HEK293T (cell line): ENCODE measurements around the gene COL23A1.

ENCODE experiments used
- CTCF ChIA-PET: fragments of 350-600 bp; formaldehyde crosslinking; extraction: SDS; loops from one replicate; lab custom pipeline; 2021; ENCODE audit warnings: antibody characterized with exemption, inconsistent platforms; lab: Yijun Ruan, JAX
- POLR2A ChIA-PET: fragments of 350-600 bp; formaldehyde crosslinking; extraction: SDS; loops from one replicate; lab custom pipeline; 2020; ENCODE audit warnings: antibody characterized with exemption, inconsistent platforms; lab: Yijun Ruan, JAX
- DNase-seq: peaks from one replicate; pipeline ENCODE4 v3.0.0; 2012; ENCODE audit warnings: mixed read lengths; ENCODE audit errors: extremely low spot score
- ARNT ChIP-seq: fragments of 450-650 bp; IDR thresholded peaks from 2 replicates; pipeline ENCODE4 v1.6.1; 2017; ENCODE audit warnings: mild to moderate bottlenecking
- BHLHE40 ChIP-seq: fragments of 450-650 bp; IDR thresholded peaks from 2 replicates; pipeline ENCODE4 v1.6.1; 2016; ENCODE audit warnings: mild to moderate bottlenecking, moderate library complexity, borderline replicate concordance
- CTBP1 ChIP-seq: fragments of 450-650 bp; IDR thresholded peaks from 2 replicates; pipeline ENCODE4 v1.6.1; 2016; ENCODE audit warnings: borderline replicate concordance
- ELF4 ChIP-seq: fragments of 450-650 bp; IDR thresholded peaks from 2 replicates; pipeline ENCODE4 v1.6.1; 2017; ENCODE audit warnings: antibody characterized with exemption
- FOXA1 ChIP-seq: fragments of 450-650 bp; IDR thresholded peaks from 2 replicates; pipeline ENCODE4 v1.6.1; 2016; ENCODE audit warnings: mild to moderate bottlenecking
- FOXK2 ChIP-seq: fragments of 450-650 bp; IDR thresholded peaks from 2 replicates; pipeline ENCODE4 v1.6.1; 2016; ENCODE audit warnings: mild to moderate bottlenecking
- FOXM1 ChIP-seq: fragments of 450-650 bp; IDR thresholded peaks from 2 replicates; pipeline ENCODE4 v1.6.1; 2017; ENCODE audit warnings: mild to moderate bottlenecking, borderline replicate concordance
- HDGF ChIP-seq: fragments of 450-650 bp; IDR thresholded peaks from 2 replicates; pipeline ENCODE4 v1.6.1; 2017; ENCODE audit warnings: antibody characterized with exemption, borderline replicate concordance
- L3MBTL2 ChIP-seq: fragments of 450-650 bp; conservative IDR thresholded peaks from 2 replicates; pipeline ENCODE4 v1.6.1; 2016; ENCODE audit warnings: mild to moderate bottlenecking
- LEF1 ChIP-seq: fragments of 450-650 bp; IDR thresholded peaks from 2 replicates; pipeline ENCODE4 v1.6.1; 2017; ENCODE audit warnings: mild to moderate bottlenecking, borderline replicate concordance
- NFRKB ChIP-seq: fragments of 450-650 bp; IDR thresholded peaks from 2 replicates; pipeline ENCODE4 v1.6.1; 2016; ENCODE audit warnings: mild to moderate bottlenecking, moderate library complexity
- PKNOX1 ChIP-seq: fragments of 450-650 bp; IDR thresholded peaks from 2 replicates; pipeline ENCODE4 v1.6.1; 2016
- SP1 ChIP-seq: fragments of 450-650 bp; IDR thresholded peaks from 2 replicates; pipeline ENCODE4 v1.6.1; 2017
- SUZ12 ChIP-seq: fragments of 450-650 bp; IDR thresholded peaks from 2 replicates; pipeline ENCODE4 v1.6.1; 2016; ENCODE audit warnings: mild to moderate bottlenecking
- TARDBP ChIP-seq: fragments of 450-650 bp; IDR thresholded peaks from 2 replicates; pipeline ENCODE4 v1.6.1; 2016
- ZNF384 ChIP-seq: fragments of 450-650 bp; IDR thresholded peaks from 2 replicates; pipeline ENCODE4 v1.6.1; 2016

COL23A1 gene

GRCh38 chr5:178590141-178590923, at the start of gene COL23A1:
COL23A1 (minus strand) TSS chr5:178590393.
- ChIA-PET CTCF (interaction anchor here (0.6 to 1.5 kb wide), 13 partner anchors 9 to 453 kb away, joined by 3 to 8 read pairs (median 3); no protein-coding TSS in a partner anchor), POLR2A (interaction anchor here (0.5 to 1.4 kb wide), 4 partner anchors 13 to 357 kb away, joined by 3 to 4 read pairs (median 4); partner anchors contain the start of gene PHYKPL)
- TF ChIP-seq L3MBTL2 (peak; percentile 60; the same call in 1 of the 2 replicates), ARNT (no peak), HDGF (no peak), BHLHE40 (no peak), TARDBP (no peak), NFRKB (no peak), FOXA1 (no peak), SP1 (no peak)
- DNase-seq, result peak; percentile 68

DNA sequence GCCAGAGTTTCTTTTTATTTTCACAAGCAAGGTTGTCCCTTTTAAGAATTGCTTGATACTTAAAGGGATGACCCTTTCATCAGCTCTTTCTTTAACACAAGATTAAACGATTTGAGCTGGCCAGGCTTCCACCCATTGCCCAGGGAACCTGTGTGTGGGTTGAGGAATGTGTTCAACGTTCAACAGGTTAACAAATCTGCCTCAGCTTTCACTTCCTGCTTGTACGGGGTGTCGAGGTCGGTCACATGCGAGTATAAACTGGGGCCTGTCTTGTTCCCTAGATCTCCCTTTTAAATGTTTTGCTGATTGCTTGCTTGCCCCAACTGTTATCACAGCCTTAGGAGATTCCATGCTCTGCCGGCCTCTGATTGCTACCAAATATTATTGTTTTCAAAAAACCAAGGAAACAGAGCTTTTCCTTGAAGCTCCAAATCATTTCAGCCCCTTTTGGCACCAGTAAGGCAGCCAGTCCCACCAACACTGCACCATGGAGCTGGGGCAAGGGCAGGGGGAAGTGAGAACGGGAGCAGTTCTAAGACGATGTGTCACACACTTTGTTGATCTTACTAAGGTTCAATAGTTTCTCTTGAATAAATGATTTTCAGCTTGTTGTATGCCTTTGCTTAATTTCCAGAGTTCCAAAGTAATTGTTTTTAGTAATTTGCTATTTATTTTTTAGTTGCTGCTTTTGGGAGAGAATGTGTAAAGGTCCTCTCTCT, 47.3 kb upstream of the COL23A1 start:
- ChIA-PET CTCF (no interaction called here), POLR2A (interaction anchor here (1.0 kb wide), 1 partner anchor 11 kb away, joined by 3 read pairs; no protein-coding TSS in a partner anchor)
- TF ChIP-seq SP1 (no peak), ARNT (no peak), FOXA1 (no peak), LEF1 (no peak), BHLHE40 (no peak), TARDBP (no peak), NFRKB (no peak), CTBP1 (no peak), ELF4 (no peak), FOXK2 (no peak), HDGF (no peak), L3MBTL2 (no peak), ZNF384 (no peak), FOXM1 (no peak), SUZ12 (no peak), PKNOX1 (no peak)
- DNase-seq, result no peak

- no peak for DNase-seq
- TF ChIP-seq PKNOX1 (no peak), LEF1 (no peak), FOXM1 (no peak), NFRKB (no peak), ELF4 (no peak), SUZ12 (no peak), ARNT (no peak)
- ChIA-PET CTCF (no interaction called here), POLR2A (no interaction called here)
Measured at GRCh38 chr5:178632285-178632684, 42.1 kb upstream of the COL23A1 start.

GRCh38 chr5:178630951-178631350, 40.8 kb upstream of the COL23A1 start:
- TF ChIP-seq SUZ12 (no peak), CTBP1 (no peak), L3MBTL2 (no peak), FOXK2 (no peak), SP1 (no peak), HDGF (no peak), LEF1 (no peak), TARDBP (no peak), NFRKB (no peak), BHLHE40 (no peak), ZNF384 (no peak), ELF4 (no peak), PKNOX1 (no peak), FOXM1 (no peak), FOXA1 (no peak)
- CTCF ChIA-PET, result no interaction called here

GRCh38 chr5:178630475-178630930, 40.3 kb upstream of the COL23A1 start:
- ChIA-PET CTCF (no interaction called here), POLR2A (interaction anchor here (0.8 kb wide), 1 partner anchor 17 kb away, joined by 3 read pairs; no protein-coding TSS in a partner anchor)
- TF ChIP-seq FOXM1 (no peak), LEF1 (no peak)
- no peak for DNase-seq

More at GRCh38 chr5:178630951-178631350, 40.8 kb upstream of the COL23A1 start:
- POLR2A ChIA-PET, result no interaction called here
- DNase-seq, result no peak

- no peak for TF ChIP-seq HDGF
- no peak for TF ChIP-seq TARDBP
- peak; percentile 51; the same call in 1 of the 2 replicates for TF ChIP-seq L3MBTL2
- no peak for DNase-seq
- CTCF ChIA-PET, result no interaction called here
- POLR2A ChIA-PET, result interaction anchor here (2.9 kb wide), 1 partner anchor 423 kb away, joined by 12 read pairs; the partner anchor contains the start of gene HNRNPAB
Measured at GRCh38 chr5:178627259-178627598, 37.0 kb upstream of the COL23A1 start.
